Natural killer cell treated with Interleukin-12 subunit alpha and Interleukin-12 subunit beta and Interleukin-15 and Interleukin-18, amount 100 ng/mL, for 72 hours (primary cell): ENCODE results near the gene TRAF6. TPM values are rescaled to one million over a fixed set of nuclear protein-coding genes. Genes with fewer than 3 reads are reported as not detected.
"Not testable (repeated sequence)": the region's sequence is repeated elsewhere in the genome, so short reads cannot be mapped to it uniquely, and the experiment has no call there.

Experiments
- ATAC-seq, 2 donors: fragments of 150-1000 bp; cut with Tn5 transposase in 1 of 2; sonication (Bioruptor Pico), chemical (Tn5 transposase) in 1 of 2; 2 replicates each; pipeline ENCODE4 v1.10.0; 2021
- DNase-seq: peaks from one replicate; pipeline ENCODE4 v3.0.0; 2022; ENCODE audit warnings: low spot score
- H3K27ac Mint-ChIP-seq, 2 donors: 1 replicate in 1 of 2; 2 replicates in 1 of 2; pipeline ENCODE4 v1.8.0; 2022; ENCODE audit warnings: mixed read lengths in 2 of 2, mild to moderate bottlenecking in 1 of 2, moderate library complexity in 1 of 2
- H3K27me3 Mint-ChIP-seq, 2 donors: 1 replicate in 1 of 2; 2 replicates in 1 of 2; pipeline ENCODE4 v1.8.0; 2022; ENCODE audit warnings: mixed read lengths in 2 of 2
- H3K36me3 Mint-ChIP-seq: one replicate; pipeline ENCODE4 v1.8.0; 2022; ENCODE audit warnings: mixed read lengths
- H3K4me1 Mint-ChIP-seq, 2 donors: 1 replicate in 1 of 2; 2 replicates in 1 of 2; pipeline ENCODE4 v1.8.0; 2022; ENCODE audit warnings: low read depth in 2 of 2, mixed read lengths in 2 of 2, mild to moderate bottlenecking in 1 of 2
- H3K4me3 Mint-ChIP-seq: one replicate; pipeline ENCODE4 v1.8.0; 2022; ENCODE audit warnings: mixed read lengths
- H3K9me3 Mint-ChIP-seq: 2 replicates; pipeline ENCODE4 v1.8.0; 2022; ENCODE audit warnings: mixed read lengths
- total RNA-seq, 2 donors: library from RNA; stranded (reverse); gene quantifications; one replicate each; pipeline ENCODE4 v1.2.3, GENCODE V29; 2022

Gene TRAF6
- 10 to 100 TPM; 15.3 to 25.3 TPM for total RNA-seq

DNA sequence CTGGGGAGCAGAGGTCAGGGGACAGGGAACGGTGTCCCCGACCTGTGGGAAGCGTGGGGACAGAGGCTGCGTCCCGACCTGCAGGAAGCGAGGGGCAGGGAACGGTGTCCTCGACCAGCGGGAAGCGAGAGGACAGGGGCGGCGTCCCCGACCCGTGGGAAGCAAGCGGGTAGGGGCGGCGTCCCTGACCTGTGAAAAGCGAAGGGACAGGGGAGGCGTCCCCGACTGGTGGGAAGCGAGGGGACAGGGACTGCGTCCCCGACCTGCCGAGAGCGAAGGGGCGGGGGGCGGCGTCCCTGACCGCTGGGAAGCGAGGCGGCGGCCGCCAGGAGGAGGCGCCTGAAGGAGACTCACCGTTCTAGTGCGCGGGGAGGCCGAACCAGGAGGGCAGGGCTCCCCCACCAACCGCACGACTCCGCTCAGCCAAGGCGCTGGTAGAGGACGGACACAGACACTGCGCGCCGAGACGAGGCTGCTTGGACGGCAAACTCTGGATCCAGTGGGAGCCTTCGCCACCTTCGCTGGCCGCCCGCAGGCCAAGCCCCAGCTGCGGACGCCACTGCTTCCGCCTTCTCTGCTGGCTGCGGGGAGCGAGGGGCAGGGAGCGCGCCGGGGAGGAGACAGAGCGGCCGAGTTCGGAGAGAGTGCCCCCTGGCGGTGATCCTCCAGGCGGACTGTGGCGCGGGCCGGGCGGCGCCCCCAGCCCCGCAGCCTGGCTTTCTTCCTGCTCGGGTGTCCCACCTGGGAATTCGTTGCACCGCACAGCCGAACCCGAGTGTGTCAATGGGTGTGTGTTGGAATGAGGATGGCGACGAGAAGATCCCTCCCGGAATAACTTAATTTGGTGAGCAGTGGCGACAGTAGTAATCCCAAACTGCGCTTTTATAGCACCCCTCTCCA, at the start of gene TRAF6:
TRAF6 (minus strand) TSS at position 579 of the 900 bp plus-strand sequence. CDS start 8,757 bp downstream, outside the sequence.
- Mint-ChIP-seq H3K27me3 (peaks cover 0 to 4% of the 10 kb centered on the region in 2 donors), H3K4me1 (peaks cover 27 to 31% of the 10 kb centered on the region in 2 donors), H3K4me3 (peak within 1 kb of the TSS; percentile 95), H3K27ac (peak within 1 kb of the TSS; percentile 85 to 99), H3K9me3 (no peaks in the 10 kb centered on the region), H3K36me3 (peaks cover 6% of the 10 kb centered on the region)
- peak; percentile 92 for DNase-seq
- ATAC-seq = peak; percentile 97

DNA sequence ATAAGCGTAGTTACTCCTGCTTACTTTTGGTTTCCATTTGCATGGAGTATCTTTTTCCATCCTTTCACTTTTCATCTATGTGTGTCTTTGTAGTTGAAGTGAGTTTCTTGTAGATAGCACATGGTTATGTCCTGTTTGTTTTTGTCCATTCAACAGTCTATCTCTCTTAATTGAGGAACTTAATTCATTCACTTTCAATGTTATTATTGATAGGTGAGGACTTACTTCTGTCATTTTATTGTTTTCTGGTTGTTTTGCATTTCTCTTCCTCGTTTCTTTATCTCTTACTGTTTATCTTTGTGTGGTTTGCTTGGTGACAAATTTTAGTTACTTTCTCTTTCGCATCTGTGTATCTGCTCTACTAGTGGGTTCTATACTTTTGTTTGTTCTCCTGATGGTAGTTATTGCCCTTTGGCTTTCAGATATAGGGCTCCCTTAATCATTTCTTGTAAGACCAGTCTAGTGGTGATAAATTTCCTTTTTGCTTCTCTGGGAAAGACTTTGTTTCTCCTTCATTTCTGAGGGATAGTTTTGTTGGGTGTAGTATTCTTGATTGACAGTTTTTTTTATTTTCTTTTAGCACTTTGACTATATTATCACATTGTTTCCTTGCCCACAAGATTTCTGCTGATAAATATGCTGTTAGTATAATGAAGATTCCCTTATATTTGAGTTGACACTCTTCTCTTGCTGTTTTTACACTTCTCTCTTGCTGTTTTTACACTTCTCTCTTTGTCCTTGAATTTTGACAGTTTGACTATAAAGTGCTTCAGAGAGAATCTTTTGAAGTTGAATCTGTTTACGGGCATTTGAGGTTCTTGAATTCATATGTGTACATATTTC, 48.7 kb upstream of the TRAF6 start:
- Mint-ChIP-seq H3K4me3 (peak overlapping the region; percentile 77), H3K9me3 (peaks cover 4% of the 10 kb centered on the region), H3K27me3 (no peaks in the 10 kb centered on the region), H3K36me3 (no peaks in the 10 kb centered on the region), H3K4me1 (peaks cover 28 to 37% of the 10 kb centered on the region in 2 donors), H3K27ac (peak overlapping the region; percentile 58 to 82)
- DNase-seq (no peak), ATAC-seq (peak; percentile 82 to 89)

- Mint-ChIP-seq H3K9me3 (peaks cover 4% of the 10 kb centered on the region), H3K4me3 (peak overlapping the region; percentile 77), H3K27ac (peak overlapping the region; percentile 58 to 82), H3K36me3 (no peaks in the 10 kb centered on the region), H3K27me3 (no peaks in the 10 kb centered on the region), H3K4me1 (peaks cover 28 to 37% of the 10 kb centered on the region in 2 donors)
- no peak for DNase-seq
- ATAC-seq = no peak
Observed at GRCh38 chr11:36557991-36558390, 47.9 kb upstream of the TRAF6 start.

DNA sequence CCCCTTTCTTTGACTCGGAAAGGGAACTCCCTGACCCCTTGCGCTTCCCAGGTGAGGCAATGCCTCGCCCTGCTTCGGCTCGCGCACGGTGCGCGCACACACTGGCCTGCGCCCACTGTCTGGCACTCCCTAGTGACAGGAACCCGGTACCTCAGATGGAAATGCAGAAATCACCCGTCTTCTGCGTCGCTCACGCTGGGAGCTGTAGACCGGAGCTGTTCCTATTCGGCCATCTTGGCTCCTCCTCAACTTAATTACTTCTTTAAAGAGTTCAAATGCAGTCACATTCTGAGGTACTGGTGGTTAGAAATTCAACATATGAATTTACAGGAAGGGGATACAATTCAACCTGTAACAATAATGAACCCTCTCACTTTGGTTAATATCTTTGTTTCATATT, 47.3 kb upstream of the TRAF6 start:
- not testable (repeated sequence) for DNase-seq, H3K9me3 Mint-ChIP-seq, ATAC-seq, H3K36me3 Mint-ChIP-seq, H3K4me3 Mint-ChIP-seq, H3K27me3 Mint-ChIP-seq
- Mint-ChIP-seq H3K4me1 (peaks cover 28 to 37% of the 10 kb centered on the region in 2 donors), H3K27ac (peak overlapping the region; percentile 58 to 82)

DNA sequence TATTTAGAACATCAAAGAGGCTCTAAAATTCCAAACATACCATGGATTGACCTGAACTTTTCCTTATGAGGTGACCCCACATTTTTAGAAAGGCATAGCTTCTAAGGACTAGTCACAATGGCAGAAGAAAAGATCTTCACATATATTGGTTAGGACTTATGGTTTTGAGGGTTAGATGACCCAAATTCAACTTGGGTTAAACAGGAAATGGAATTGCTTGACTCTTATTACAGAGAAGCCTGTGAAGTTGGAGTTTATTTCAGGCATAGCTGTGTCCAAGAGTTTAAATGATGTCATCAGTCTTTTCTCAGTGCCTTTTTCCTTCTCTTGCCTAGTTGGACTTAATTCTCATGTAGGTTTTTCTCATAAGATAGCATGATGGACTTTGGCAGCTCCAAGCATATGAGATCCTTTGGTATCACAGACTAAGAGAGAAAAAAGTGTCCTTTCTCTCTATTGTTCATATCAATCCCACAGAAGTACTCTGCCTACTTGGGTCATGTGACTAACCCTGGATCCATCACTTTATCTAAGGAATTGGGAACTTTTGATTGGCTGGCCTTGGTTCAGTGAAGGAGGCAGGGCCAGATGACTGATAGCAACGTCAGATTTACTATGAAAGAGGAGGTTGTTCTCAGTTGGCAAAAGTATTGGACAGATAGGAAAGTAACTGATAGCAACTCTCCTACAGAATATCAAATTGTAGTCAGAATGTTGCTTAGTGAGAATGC, 40.5 kb upstream of the TRAF6 start:
- no peak for ATAC-seq
- H3K4me1 Mint-ChIP-seq = peaks cover 23% of the 10 kb centered on the region in 2 donors
- peaks cover 6% of the 10 kb centered on the region for H3K36me3 Mint-ChIP-seq
- H3K27ac Mint-ChIP-seq = peak overlapping the region; percentile 30 to 56
- H3K4me3 Mint-ChIP-seq = peak overlapping the region; percentile 28
- peaks cover 0 to 6% of the 10 kb centered on the region in 2 donors for H3K27me3 Mint-ChIP-seq
- no peak for DNase-seq
- peaks cover 4% of the 10 kb centered on the region for H3K9me3 Mint-ChIP-seq

- ATAC-seq = peak; percentile 43 to 77
- H3K36me3 Mint-ChIP-seq = no peaks in the 10 kb centered on the region
- H3K9me3 Mint-ChIP-seq = no peaks in the 10 kb centered on the region
- no peak overlapping the region for H3K4me3 Mint-ChIP-seq
- H3K4me1 Mint-ChIP-seq = no peaks in the 10 kb centered on the region
- no peak overlapping the region for H3K27ac Mint-ChIP-seq
- no peak for DNase-seq
- H3K27me3 Mint-ChIP-seq = peaks cover 0 to 7% of the 10 kb centered on the region in 2 donors
Observed at GRCh38 chr11:36540998-36541397, 30.9 kb upstream of the TRAF6 start.

DNA sequence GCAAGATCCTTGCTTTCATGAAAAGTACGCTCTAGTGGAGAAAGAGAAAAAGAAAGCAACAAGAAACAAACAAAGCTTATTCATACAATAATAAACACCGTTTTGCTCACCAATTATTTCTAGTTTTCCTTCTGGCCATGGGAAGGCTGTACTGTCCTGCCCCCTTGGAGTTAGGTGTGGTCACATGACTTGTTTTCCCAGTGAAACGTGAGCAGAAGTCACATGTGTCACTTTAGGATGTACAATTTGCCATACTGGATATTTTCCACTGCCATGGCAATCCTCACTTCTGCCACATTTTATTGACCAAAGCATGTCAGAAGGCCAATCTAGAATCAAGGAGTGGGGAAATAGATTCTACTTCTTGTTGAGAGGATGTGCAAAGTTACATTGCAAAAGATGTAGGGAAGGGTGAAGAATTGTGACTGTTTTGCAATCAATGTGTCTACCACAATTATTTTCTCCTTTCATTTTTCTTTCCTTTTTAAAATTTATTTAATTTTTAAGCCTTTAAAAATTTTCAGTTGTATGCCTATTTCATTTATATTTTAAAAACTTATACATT, 24.3 kb upstream of the TRAF6 start:
- DNase-seq (no peak), ATAC-seq (no peak)
- H3K36me3 Mint-ChIP-seq = no peaks in the 10 kb centered on the region
- H3K27ac Mint-ChIP-seq = no peak overlapping the region
- peaks cover 0 to 3% of the 10 kb centered on the region in 2 donors for H3K4me1 Mint-ChIP-seq
- H3K4me3 Mint-ChIP-seq = no peak overlapping the region
- no peaks in the 10 kb centered on the region for H3K27me3 Mint-ChIP-seq
- no peaks in the 10 kb centered on the region for H3K9me3 Mint-ChIP-seq

GRCh38 chr11:36532941-36533601, 23.0 kb upstream of the TRAF6 start:
- DNase-seq = no peak
- no peaks in the 10 kb centered on the region for H3K9me3 Mint-ChIP-seq

GRCh38 chr11:36530840-36531239, 20.8 kb upstream of the TRAF6 start:
- H3K4me3 Mint-ChIP-seq = no peak overlapping the region
- H3K36me3 Mint-ChIP-seq = no peaks in the 10 kb centered on the region
- peaks cover 0 to 3% of the 10 kb centered on the region in 2 donors for H3K4me1 Mint-ChIP-seq

More at GRCh38 chr11:36532941-36533601, 23.0 kb upstream of the TRAF6 start:
- Mint-ChIP-seq H3K27me3 (peaks cover 3 to 7% of the 10 kb centered on the region in 2 donors), H3K36me3 (no peaks in the 10 kb centered on the region), H3K27ac (no peak overlapping the region), H3K4me1 (peaks cover 0 to 3% of the 10 kb centered on the region in 2 donors), H3K4me3 (no peak overlapping the region)
- ATAC-seq = no peak

GRCh38 chr11:36513965-36514364, 3.9 kb upstream of the TRAF6 start:
- peaks cover 8 to 13% of the 10 kb centered on the region in 2 donors for H3K4me1 Mint-ChIP-seq
- H3K4me3 Mint-ChIP-seq = no peak overlapping the region
- peaks cover 6% of the 10 kb centered on the region for H3K36me3 Mint-ChIP-seq
- ATAC-seq (no peak), DNase-seq (no peak)
- peaks cover 0 to 6% of the 10 kb centered on the region in 2 donors for H3K27me3 Mint-ChIP-seq
- H3K9me3 Mint-ChIP-seq = no peaks in the 10 kb centered on the region
- no peak overlapping the region for H3K27ac Mint-ChIP-seq

More at GRCh38 chr11:36530840-36531239, 20.8 kb upstream of the TRAF6 start:
- Mint-ChIP-seq H3K9me3 (no peaks in the 10 kb centered on the region), H3K27ac (no peak overlapping the region), H3K27me3 (peaks cover 3 to 8% of the 10 kb centered on the region in 2 donors)
- ATAC-seq (no peak), DNase-seq (no peak)

DNA sequence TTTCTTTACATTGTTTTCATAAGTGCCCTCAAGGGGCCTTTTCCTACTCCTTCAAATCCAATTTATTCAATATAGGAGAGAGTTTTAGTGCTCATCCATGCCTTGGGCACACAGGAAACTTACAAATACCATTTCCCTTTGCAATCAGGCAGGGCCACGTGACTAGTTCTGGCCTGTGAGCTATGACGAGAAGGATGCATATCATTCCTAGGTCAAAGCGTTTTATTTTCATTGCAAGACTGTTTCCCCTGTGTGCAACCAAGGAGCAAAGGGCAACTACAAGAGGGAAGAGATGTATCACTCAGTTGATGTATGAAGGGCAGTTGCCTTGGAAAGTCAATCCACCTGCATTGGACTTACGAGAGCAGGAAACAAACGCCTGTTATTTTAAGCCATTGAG, 1.9 kb upstream of the TRAF6 start:
- Mint-ChIP-seq H3K27ac (no peak overlapping the region), H3K27me3 (peaks cover 0 to 6% of the 10 kb centered on the region in 2 donors)
- no peak for ATAC-seq

GRCh38 chr11:36511062-36511461, 990 bp upstream of the TRAF6 start:
- DNase-seq, H3K27me3 Mint-ChIP-seq, H3K9me3 Mint-ChIP-seq, H3K36me3 Mint-ChIP-seq, ATAC-seq: not testable (repeated sequence)
- Mint-ChIP-seq H3K4me3 (peak overlapping the region; percentile 95), H3K4me1 (peaks cover 18 to 24% of the 10 kb centered on the region in 2 donors), H3K27ac (peak overlapping the region; percentile 85 to 99)

More for the DNA sequence above, 1.9 kb upstream of the TRAF6 start:
- no peak for DNase-seq
- Mint-ChIP-seq H3K36me3 (peaks cover 6% of the 10 kb centered on the region), H3K4me1 (peaks cover 18 to 24% of the 10 kb centered on the region in 2 donors), H3K9me3 (no peaks in the 10 kb centered on the region), H3K4me3 (no peak overlapping the region)
